Spleen (tissue), 7 donors: ENCODE measurements around the gene COLGALT1.

Experiments used
- POLR2A ChIP-seq, 3 donors: fragments of 450-650 bp; IDR thresholded peaks; one replicate each; pipeline ENCODE4 v1.5.1; 2017; ENCODE audit warnings: antibody characterized with exemption in 3 of 3, mild to moderate bottlenecking in 1 of 3
- POLR2AphosphoS5 ChIP-seq, 3 donors: sonication (generic); formaldehyde crosslinking; IDR thresholded peaks; one replicate each; pipeline ENCODE4 v1.5.1; 2017; ENCODE audit warnings: antibody characterized with exemption in 3 of 3
- TF ChIP-seq, protein P1 (sequence below), 11 experiments: fragments of 200-600 bp in 7 of 11; fragments of 450-650 bp in 4 of 11; sonication (generic) in 4 of 11; IDR thresholded peaks in 8 of 11; conservative IDR thresholded peaks in 3 of 11; 1 replicate in 7 of 11; 2 replicates in 4 of 11; pipeline versions ENCODE4 v1.4.0 to v1.8.0; 2016 to 2021; ENCODE audit warnings: antibody characterized with exemption in 11 of 11, inconsistent platforms in 4 of 11, mild to moderate bottlenecking in 1 of 11
- donor health status: DM: no; HTN: no; CAD: no; lungs with moderate emphysema.
- donor health status: DM: no; HTN: no; CAD: no.
- donor health status: DM: no; HTN: no; CAD: no.

DNA sequence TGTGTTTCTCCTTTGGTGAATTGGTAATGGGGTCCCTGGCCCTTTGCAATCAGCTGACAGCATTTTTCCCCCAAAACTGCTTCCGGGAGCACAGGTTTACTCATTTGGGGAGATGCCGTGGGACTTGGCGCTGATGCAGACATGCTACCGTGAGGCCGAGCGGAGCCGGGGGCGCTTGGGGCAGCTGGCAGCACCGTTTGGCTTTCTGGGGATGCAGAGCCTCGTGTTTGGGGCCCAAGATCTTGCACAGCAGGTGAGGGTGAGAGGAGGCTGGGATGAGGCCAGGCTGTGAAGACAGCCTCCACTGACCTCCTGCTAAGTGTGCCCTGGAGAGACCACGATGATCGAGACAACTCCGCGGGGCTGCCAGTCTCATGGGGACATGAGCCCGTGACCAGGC is 13.4 kb upstream of the COLGALT1 start:
- TF ChIP-seq POLR2A (IDR thresholded peaks at IDR 0.05) (no peak), POLR2AphosphoS5 (IDR thresholded peaks at IDR 0.05) (peak in 1 of 3 donors; percentile 64)
- TF ChIP-seq, protein P1, sequence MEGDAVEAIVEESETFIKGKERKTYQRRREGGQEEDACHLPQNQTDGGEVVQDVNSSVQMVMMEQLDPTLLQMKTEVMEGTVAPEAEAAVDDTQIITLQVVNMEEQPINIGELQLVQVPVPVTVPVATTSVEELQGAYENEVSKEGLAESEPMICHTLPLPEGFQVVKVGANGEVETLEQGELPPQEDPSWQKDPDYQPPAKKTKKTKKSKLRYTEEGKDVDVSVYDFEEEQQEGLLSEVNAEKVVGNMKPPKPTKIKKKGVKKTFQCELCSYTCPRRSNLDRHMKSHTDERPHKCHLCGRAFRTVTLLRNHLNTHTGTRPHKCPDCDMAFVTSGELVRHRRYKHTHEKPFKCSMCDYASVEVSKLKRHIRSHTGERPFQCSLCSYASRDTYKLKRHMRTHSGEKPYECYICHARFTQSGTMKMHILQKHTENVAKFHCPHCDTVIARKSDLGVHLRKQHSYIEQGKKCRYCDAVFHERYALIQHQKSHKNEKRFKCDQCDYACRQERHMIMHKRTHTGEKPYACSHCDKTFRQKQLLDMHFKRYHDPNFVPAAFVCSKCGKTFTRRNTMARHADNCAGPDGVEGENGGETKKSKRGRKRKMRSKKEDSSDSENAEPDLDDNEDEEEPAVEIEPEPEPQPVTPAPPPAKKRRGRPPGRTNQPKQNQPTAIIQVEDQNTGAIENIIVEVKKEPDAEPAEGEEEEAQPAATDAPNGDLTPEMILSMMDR (IDR thresholded peaks at IDR 0.05 in 8 of 11, conservative IDR thresholded peaks at IDR 0.05 in 3 of 11), result no peak
